HUES48 (cell line): ENCODE data around the gene ANKRD52.
"Not testable (repeated sequence)": the region's sequence is repeated elsewhere in the genome, so short reads cannot be mapped to it uniquely, and the experiment has no call there.

Experiments used
- H3K27ac ChIP-seq: one replicate; pipeline ENCODE4 v1.7.0; 2013; ENCODE audit warnings: low read depth, low read length, inconsistent platforms
- H3K27me3 ChIP-seq: 2 replicates; pipeline ENCODE4 v1.6.1; 2013; ENCODE audit warnings: mild to moderate bottlenecking, low read length; ENCODE audit not compliant: control insufficient read depth, insufficient read depth
- H3K36me3 ChIP-seq: 2 replicates; pipeline ENCODE4 v1.6.1; 2013; ENCODE audit warnings: low read length; ENCODE audit not compliant: control insufficient read depth, insufficient read depth
- H3K4me1 ChIP-seq: 2 replicates; pipeline ENCODE4 v1.6.1; 2013; ENCODE audit warnings: mild to moderate bottlenecking, low read length; ENCODE audit not compliant: control insufficient read depth, insufficient read depth
- H3K4me3 ChIP-seq: 2 replicates; pipeline ENCODE4 v1.5.1; 2013; ENCODE audit warnings: mild to moderate bottlenecking, low read depth, low read length
- H3K9ac ChIP-seq: 2 replicates; pipeline ENCODE4 v1.6.1; 2013; ENCODE audit warnings: mild to moderate bottlenecking, low read depth, low read length, moderate library complexity
- H3K9me3 ChIP-seq: 2 replicates; pipeline ENCODE4 v1.6.1; 2013; ENCODE audit warnings: low read length; ENCODE audit not compliant: control insufficient read depth, insufficient read depth

The ANKRD52 gene

GRCh38 chr12:56271031-56271430, 12.8 kb upstream of the ANKRD52 start:
- no peak overlapping the region for H3K9ac ChIP-seq

GRCh38 chr12:56267443-56268071, 9.4 kb upstream of the ANKRD52 start:
- Histone ChIP-seq H3K4me3 (peak overlapping the region; percentile 85), H3K27me3 (no peaks in the 10 kb centered on the region), H3K36me3 (peaks cover 36% of the 10 kb centered on the region), H3K9me3 (no peaks in the 10 kb centered on the region), H3K27ac (peak overlapping the region; percentile 96), H3K9ac (0 out of 2 replicates have a peak overlapping the region, but pooled peaks have one; percentile 6), H3K4me1 (no peaks in the 10 kb centered on the region)

More at GRCh38 chr12:56271031-56271430, 12.8 kb upstream of the ANKRD52 start:
- H3K4me1 ChIP-seq: no peaks in the 10 kb centered on the region
- no peak overlapping the region for H3K27ac ChIP-seq
- no peaks in the 10 kb centered on the region for H3K9me3 ChIP-seq
- no peaks in the 10 kb centered on the region for H3K27me3 ChIP-seq
- H3K4me3 ChIP-seq: no peak overlapping the region
- peaks cover 68% of the 10 kb centered on the region for H3K36me3 ChIP-seq

GRCh38 chr12:56266693-56267442, 8.7 kb upstream of the ANKRD52 start, which contains the start of gene COQ10A:
COQ10A (plus strand) TSS chr12:56266942; CDS start chr12:56267119, 177 bp downstream.
- Histone ChIP-seq H3K4me3 (peak within 1 kb of the TSS; percentile 85), H3K27ac (peak within 1 kb of the TSS; percentile 96), H3K9ac (peak within 1 kb of the TSS; percentile 80), H3K9me3 (no peaks in the 10 kb centered on the region), H3K4me1 (no peaks in the 10 kb centered on the region), H3K27me3 (no peaks in the 10 kb centered on the region), H3K36me3 (peaks cover 29% of the 10 kb centered on the region)

GRCh38 chr12:56266068-56266692, 8.0 kb upstream of the ANKRD52 start:
- Histone ChIP-seq H3K9ac (peak overlapping the region; percentile 80), H3K36me3 (peaks cover 22% of the 10 kb centered on the region), H3K4me3 (peak overlapping the region; percentile 85), H3K27ac (peak overlapping the region; percentile 96)
- not testable (repeated sequence) for H3K4me1 ChIP-seq, H3K27me3 ChIP-seq, H3K9me3 ChIP-seq

GRCh38 chr12:56262955-56263354, 4.8 kb upstream of the ANKRD52 start:
- H3K4me1 ChIP-seq, H3K27me3 ChIP-seq, H3K4me3 ChIP-seq, H3K27ac ChIP-seq, H3K9ac ChIP-seq, H3K9me3 ChIP-seq, H3K36me3 ChIP-seq: not testable (repeated sequence)

GRCh38 chr12:56261503-56262232, 3.5 kb upstream of the ANKRD52 start:
- peaks cover 10% of the 10 kb centered on the region for H3K4me1 ChIP-seq
- H3K27me3 ChIP-seq: no peaks in the 10 kb centered on the region
- no peak overlapping the region for H3K9ac ChIP-seq
- 0 out of 2 replicates have a peak, but pooled peaks cover 3% of the 10 kb centered on the region for H3K36me3 ChIP-seq
- no peak overlapping the region for H3K4me3 ChIP-seq
- H3K9me3 ChIP-seq: no peaks in the 10 kb centered on the region
- no peak overlapping the region for H3K27ac ChIP-seq

- H3K9me3 ChIP-seq: no peaks in the 10 kb centered on the region
- no peak overlapping the region for H3K9ac ChIP-seq
- H3K27ac ChIP-seq: no peak overlapping the region
- no peaks in the 10 kb centered on the region for H3K27me3 ChIP-seq
- no peak overlapping the region for H3K4me3 ChIP-seq
- H3K4me1 ChIP-seq: peaks cover 17% of the 10 kb centered on the region
- H3K36me3 ChIP-seq: peaks cover 9% of the 10 kb centered on the region
These were observed 2.7 kb upstream of the ANKRD52 start for GRCh38 chr12:56260921-56261320.

- no peak overlapping the region for H3K4me3 ChIP-seq
- H3K9ac ChIP-seq: no peak overlapping the region
- no peaks in the 10 kb centered on the region for H3K27me3 ChIP-seq
- H3K9me3 ChIP-seq: no peaks in the 10 kb centered on the region
- H3K36me3 ChIP-seq: peaks cover 14% of the 10 kb centered on the region
- peaks cover 17% of the 10 kb centered on the region for H3K4me1 ChIP-seq
- no peak overlapping the region for H3K27ac ChIP-seq
These were observed 2.2 kb upstream of the ANKRD52 start for GRCh38 chr12:56260380-56260779.

- H3K36me3 ChIP-seq: peaks cover 29% of the 10 kb centered on the region
- H3K9ac ChIP-seq: peak overlapping the region; percentile 66; the same call in 1 of the 2 replicates
- H3K4me3 ChIP-seq: peak overlapping the region; percentile 85
- peak overlapping the region; percentile 50 for H3K27ac ChIP-seq
- no peaks in the 10 kb centered on the region for H3K27me3 ChIP-seq
- H3K4me1 ChIP-seq: peaks cover 17% of the 10 kb centered on the region
- H3K9me3 ChIP-seq: no peaks in the 10 kb centered on the region
These were observed 618 bp upstream of the ANKRD52 start for GRCh38 chr12:56258820-56259183.

- peaks cover 17% of the 10 kb centered on the region for H3K4me1 ChIP-seq
- H3K27ac ChIP-seq: peak overlapping the region; percentile 67
- no peaks in the 10 kb centered on the region for H3K9me3 ChIP-seq
- H3K36me3 ChIP-seq: peaks cover 41% of the 10 kb centered on the region
- peak overlapping the region; percentile 30; the same call in 1 of the 2 replicates for H3K9ac ChIP-seq
- peak overlapping the region; percentile 85 for H3K4me3 ChIP-seq
- no peaks in the 10 kb centered on the region for H3K27me3 ChIP-seq
These were observed 605 bp downstream of the ANKRD52 start for GRCh38 chr12:56257491-56258067.
